ENCODE measurements around the gene CPSF3. TPM values are rescaled to one million over a fixed set of nuclear protein-coding genes. Genes with fewer than 3 reads are reported as not detected.

CPSF3 gene
- total RNA-seq, 4 donors from 2014 or later, result 20.5 to 48.5 (median 29.2) TPM

DNA sequence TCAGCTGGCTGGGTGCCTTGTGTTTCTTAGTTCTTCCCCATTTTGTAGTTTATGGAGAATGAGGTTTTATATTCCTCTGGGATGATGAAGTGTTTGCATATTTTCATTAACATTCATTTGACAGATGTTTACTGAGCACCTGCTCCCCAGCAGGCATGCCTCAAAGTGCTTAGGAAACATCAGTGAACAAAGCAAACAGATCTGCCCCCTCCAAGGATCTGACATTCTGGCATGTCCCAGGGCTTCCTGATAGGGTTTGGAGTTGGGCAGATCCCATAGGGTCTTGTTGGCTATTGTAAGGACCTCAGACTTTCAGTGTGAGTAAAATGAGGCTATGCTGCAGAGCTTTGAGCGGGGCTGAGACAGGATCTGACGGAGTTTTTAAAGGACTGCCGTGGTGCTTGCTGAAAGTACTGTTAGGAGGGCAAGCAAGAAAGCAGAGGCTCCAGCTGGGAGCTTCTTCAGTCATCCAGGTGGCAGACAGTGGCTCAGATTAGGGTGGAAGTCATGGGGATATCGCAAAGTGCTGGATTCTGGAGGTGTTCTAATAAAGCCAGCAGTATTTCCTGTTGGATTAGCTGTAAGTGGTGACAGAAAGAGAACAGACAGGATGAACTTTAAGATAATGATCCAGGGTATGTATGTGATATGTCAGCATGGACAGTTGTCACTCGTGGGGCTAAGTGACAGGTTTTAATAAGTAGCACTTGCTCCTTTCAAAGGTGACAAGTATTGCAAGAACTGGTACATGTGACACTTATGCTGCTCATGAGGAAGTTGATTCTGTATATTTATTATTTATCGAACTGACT, 39.6 kb downstream of the CPSF3 start:
- no peak overlapping the region for H3K4me3 ChIP-seq
- TF ChIP-seq, protein P1, sequence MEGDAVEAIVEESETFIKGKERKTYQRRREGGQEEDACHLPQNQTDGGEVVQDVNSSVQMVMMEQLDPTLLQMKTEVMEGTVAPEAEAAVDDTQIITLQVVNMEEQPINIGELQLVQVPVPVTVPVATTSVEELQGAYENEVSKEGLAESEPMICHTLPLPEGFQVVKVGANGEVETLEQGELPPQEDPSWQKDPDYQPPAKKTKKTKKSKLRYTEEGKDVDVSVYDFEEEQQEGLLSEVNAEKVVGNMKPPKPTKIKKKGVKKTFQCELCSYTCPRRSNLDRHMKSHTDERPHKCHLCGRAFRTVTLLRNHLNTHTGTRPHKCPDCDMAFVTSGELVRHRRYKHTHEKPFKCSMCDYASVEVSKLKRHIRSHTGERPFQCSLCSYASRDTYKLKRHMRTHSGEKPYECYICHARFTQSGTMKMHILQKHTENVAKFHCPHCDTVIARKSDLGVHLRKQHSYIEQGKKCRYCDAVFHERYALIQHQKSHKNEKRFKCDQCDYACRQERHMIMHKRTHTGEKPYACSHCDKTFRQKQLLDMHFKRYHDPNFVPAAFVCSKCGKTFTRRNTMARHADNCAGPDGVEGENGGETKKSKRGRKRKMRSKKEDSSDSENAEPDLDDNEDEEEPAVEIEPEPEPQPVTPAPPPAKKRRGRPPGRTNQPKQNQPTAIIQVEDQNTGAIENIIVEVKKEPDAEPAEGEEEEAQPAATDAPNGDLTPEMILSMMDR (IDR thresholded peaks at IDR 0.05), result no peak
- no peak for TF ChIP-seq POLR2AphosphoS5 (IDR thresholded peaks at IDR 0.05)
- TF ChIP-seq POLR2A (IDR thresholded peaks at IDR 0.05), result no peak
- no peak for TF ChIP-seq EP300 (IDR thresholded peaks at IDR 0.05)
- DNase-seq (ENCODE audit: low spot score in 2 of 2), result no peak
- H3K9me3 ChIP-seq, result no peaks in the 10 kb centered on the region
- no peaks in the 10 kb centered on the region for H3K27me3 ChIP-seq
- peaks cover 51% of the 10 kb centered on the region for H3K36me3 ChIP-seq
- 89% methylated on average over 6 of the region's 6 CpGs for WGBS
- H3K27ac ChIP-seq, result no peak overlapping the region
- no peaks in the 10 kb centered on the region for H3K4me1 ChIP-seq

DNA sequence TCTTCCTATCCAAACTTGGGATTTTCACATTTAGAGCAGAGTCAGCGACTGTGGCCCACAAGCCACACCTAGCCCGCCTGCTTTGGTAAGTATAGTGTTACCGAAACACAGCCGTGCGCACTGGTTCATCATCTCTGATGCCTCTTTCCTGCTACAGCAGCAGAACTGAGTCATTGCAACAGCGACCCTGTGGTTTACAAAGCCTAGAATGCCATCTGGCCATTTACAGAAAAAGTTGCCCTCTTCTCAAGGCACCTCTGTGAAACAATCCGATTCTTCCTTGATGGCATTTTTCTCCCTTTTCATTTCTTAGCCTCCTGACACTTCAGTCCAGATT, 40.2 kb downstream of the CPSF3 start:
- H3K36me3 ChIP-seq, result peaks cover 51% of the 10 kb centered on the region
- TF ChIP-seq POLR2A (IDR thresholded peaks at IDR 0.05) (no peak), POLR2AphosphoS5 (IDR thresholded peaks at IDR 0.05) (no peak), EP300 (IDR thresholded peaks at IDR 0.05) (no peak)
- TF ChIP-seq, protein P1 (IDR thresholded peaks at IDR 0.05), result no peak

DNA sequence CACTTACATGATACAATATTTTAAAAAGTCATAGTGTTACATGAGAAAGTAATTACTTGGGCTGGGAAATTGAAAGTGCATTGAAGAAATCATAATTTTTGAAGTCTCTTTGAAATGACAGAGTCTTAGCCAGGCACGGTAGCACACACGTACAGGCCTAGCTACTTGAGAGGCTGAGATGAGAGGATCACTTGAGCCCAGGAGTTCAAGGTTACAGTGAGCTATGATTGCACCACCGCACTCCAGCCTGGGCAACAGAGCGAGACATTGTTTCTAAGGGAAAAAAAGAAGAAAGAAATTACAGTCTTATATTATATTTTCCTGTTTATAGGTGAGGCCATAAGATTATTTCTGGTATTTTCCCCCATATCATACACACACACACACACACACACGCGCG, 41.7 kb downstream of the CPSF3 start:
- Histone ChIP-seq H3K4me3 (no peak overlapping the region), H3K9me3 (no peaks in the 10 kb centered on the region), H3K36me3 (peaks cover 47% of the 10 kb centered on the region), H3K27ac (no peak overlapping the region), H3K4me1 (no peaks in the 10 kb centered on the region), H3K27me3 (no peaks in the 10 kb centered on the region)
- no peak for DNase-seq (ENCODE audit: low spot score in 2 of 2)
- TF ChIP-seq POLR2AphosphoS5 (IDR thresholded peaks at IDR 0.05) (no peak), EP300 (IDR thresholded peaks at IDR 0.05) (no peak), POLR2A (IDR thresholded peaks at IDR 0.05) (no peak)
- TF ChIP-seq, protein P1 (IDR thresholded peaks at IDR 0.05), result no peak
- WGBS, result 97% methylated on average over 7 of the region's 7 CpGs

More for the DNA sequence above, 40.2 kb downstream of the CPSF3 start:
- DNase-seq (ENCODE audit: low spot score in 2 of 2), result no peak
- Histone ChIP-seq H3K27ac (no peak overlapping the region), H3K27me3 (no peaks in the 10 kb centered on the region), H3K4me3 (no peak overlapping the region), H3K4me1 (no peaks in the 10 kb centered on the region), H3K9me3 (no peaks in the 10 kb centered on the region)
- 89% methylated on average over 7 of the region's 7 CpGs for WGBS

DNA sequence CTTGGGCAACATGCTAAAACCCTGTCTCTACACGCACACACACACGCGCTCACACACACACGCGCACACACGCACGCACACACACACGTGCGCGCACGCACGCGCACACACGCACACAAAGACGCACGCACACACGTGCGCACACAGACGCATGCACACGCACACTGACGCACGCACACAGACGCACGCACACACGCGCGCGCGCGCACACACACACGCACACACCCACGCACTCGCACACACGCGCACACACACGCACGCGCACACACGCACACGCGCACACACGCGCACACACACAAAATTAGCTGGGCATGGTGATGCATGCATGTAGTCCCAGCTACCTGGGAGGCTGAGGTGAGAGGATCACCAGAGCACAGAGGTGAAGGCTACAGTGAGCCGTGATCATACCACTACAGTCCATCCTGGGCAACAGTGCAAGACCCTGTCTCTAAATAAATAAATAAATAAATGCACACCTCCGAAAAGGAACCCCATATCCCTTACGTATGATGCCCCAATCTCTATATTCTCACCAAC, 42.8 kb downstream of the CPSF3 start:
- no peak for TF ChIP-seq POLR2A (IDR thresholded peaks at IDR 0.05)
- no peak for TF ChIP-seq EP300 (IDR thresholded peaks at IDR 0.05)
- TF ChIP-seq, protein P1 (IDR thresholded peaks at IDR 0.05), result no peak
- no peak for TF ChIP-seq POLR2AphosphoS5 (IDR thresholded peaks at IDR 0.05)
- Histone ChIP-seq H3K9me3 (no peaks in the 10 kb centered on the region), H3K27ac (no peak overlapping the region), H3K36me3 (peaks cover 37% of the 10 kb centered on the region), H3K27me3 (no peaks in the 10 kb centered on the region), H3K4me3 (no peak overlapping the region), H3K4me1 (no peaks in the 10 kb centered on the region)
- DNase-seq (ENCODE audit: low spot score in 2 of 2), result no peak
- 95% methylated on average over 46 of the region's 46 CpGs for WGBS

DNA sequence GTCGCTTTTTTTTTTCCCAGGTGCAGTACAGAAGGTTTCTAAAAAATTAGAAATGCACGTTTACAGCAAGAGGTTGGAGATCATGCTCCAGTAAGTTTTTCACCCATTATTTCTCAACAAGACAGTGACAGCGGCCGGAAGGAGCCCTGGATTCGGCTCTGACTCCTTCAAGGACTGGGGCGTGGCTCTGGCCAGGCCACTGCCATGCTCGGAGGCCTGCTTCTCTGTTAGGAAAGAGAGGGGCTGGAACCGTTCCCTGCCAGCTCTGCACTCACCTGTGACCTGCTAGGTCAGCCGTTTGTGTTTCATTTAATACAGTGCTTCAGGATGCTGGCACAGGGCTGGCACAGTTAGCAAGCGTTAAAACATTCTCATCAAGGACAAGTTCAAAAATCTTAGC, 44.2 kb downstream of the CPSF3 start:
- Histone ChIP-seq H3K9me3 (no peaks in the 10 kb centered on the region), H3K36me3 (peaks cover 34% of the 10 kb centered on the region), H3K4me1 (no peaks in the 10 kb centered on the region), H3K27me3 (no peaks in the 10 kb centered on the region), H3K27ac (no peak overlapping the region), H3K4me3 (no peak overlapping the region)
- TF ChIP-seq EP300 (IDR thresholded peaks at IDR 0.05) (no peak), POLR2A (IDR thresholded peaks at IDR 0.05) (no peak), POLR2AphosphoS5 (IDR thresholded peaks at IDR 0.05) (no peak)
- TF ChIP-seq, protein P1 (IDR thresholded peaks at IDR 0.05), result no peak
- 86% methylated on average over 10 of the region's 10 CpGs for WGBS
- peak in 1 of 2 donors; percentile 50 for DNase-seq (ENCODE audit: low spot score in 2 of 2)

All from suprapubic skin (tissue), 4 donors.